ENCODE measurements around the gene SGK1. TPM values are rescaled to one million over a fixed set of nuclear protein-coding genes. Genes with fewer than 3 reads are reported as not detected.

The SGK1 gene
- total RNA-seq, 2 donors from 2014 or later = 9.7 to 13.0 TPM

GRCh38 chr6:134356405-134356804, 38.5 kb upstream of the SGK1 start:
- H3K4me1 Mint-ChIP-seq = peaks cover 18% of the 10 kb centered on the region

GRCh38 chr6:134352786-134353480, 35.0 kb upstream of the SGK1 start:
- Mint-ChIP-seq H3K27me3 (ENCODE audit: insufficient read depth) (peaks cover 24% of the 10 kb centered on the region), H3K9me3 (peaks cover 23% of the 10 kb centered on the region), H3K4me1 (peaks cover 5% of the 10 kb centered on the region), H3K27ac (no peak overlapping the region), H3K36me3 (ENCODE audit: low read depth) (no peaks in the 10 kb centered on the region), H3K4me3 (no peak overlapping the region)
- Histone ChIP-seq H3K36me3 (ENCODE audit: control insufficient read depth, insufficient read depth, low read length) (no peaks in the 10 kb centered on the region), H3K4me1 (ENCODE audit: control insufficient read depth, insufficient read depth, low read length) (no peaks in the 10 kb centered on the region), H3K27ac (ENCODE audit: low read depth, low read length) (no peak overlapping the region), H3K27me3 (ENCODE audit: control insufficient read depth, insufficient read depth, low read length, poor library complexity, severe bottlenecking) (peaks cover 33% of the 10 kb centered on the region), H3K4me3 (ENCODE audit: low read length) (no peak overlapping the region), H3K9me3 (ENCODE audit: control insufficient read depth, low read length) (peaks cover 14% of the 10 kb centered on the region), H3K9ac (ENCODE audit: extremely low read depth, low read length, poor library complexity, severe bottlenecking) (no peak overlapping the region)
- 76 to 83% methylated on average over 1 to 4 of the region's 4 CpGs for WGBS, 2 experiments (ENCODE audit: insufficient coverage in 1 of 2, insufficient read length in 1 of 2)
- TF ChIP-seq CTCF (conservative IDR thresholded peaks at IDR 0.05) = no peak
- DNase-seq = no peak

More at GRCh38 chr6:134356405-134356804, 38.5 kb upstream of the SGK1 start:
- peaks cover 14% of the 10 kb centered on the region for H3K9me3 ChIP-seq (ENCODE audit: control insufficient read depth, low read length)
- no peak overlapping the region for H3K27ac ChIP-seq (ENCODE audit: low read depth, low read length)
- no peak overlapping the region for H3K9ac ChIP-seq (ENCODE audit: extremely low read depth, low read length, poor library complexity, severe bottlenecking)
- peaks cover 25% of the 10 kb centered on the region for H3K27me3 ChIP-seq (ENCODE audit: control insufficient read depth, insufficient read depth, low read length, poor library complexity, severe bottlenecking)
- Mint-ChIP-seq H3K4me3 (no peak overlapping the region), H3K9me3 (peaks cover 23% of the 10 kb centered on the region), H3K36me3 (ENCODE audit: low read depth) (no peaks in the 10 kb centered on the region), H3K27ac (no peak overlapping the region), H3K27me3 (ENCODE audit: insufficient read depth) (peaks cover 15% of the 10 kb centered on the region)
- H3K4me1 ChIP-seq (ENCODE audit: control insufficient read depth, insufficient read depth, low read length) = no peaks in the 10 kb centered on the region
- 93% methylated on average over 3 of the region's 3 CpGs; no CpG with 5 or more reads in 1 of the 2 experiments for WGBS, 2 experiments (ENCODE audit: insufficient coverage in 1 of 2, insufficient read length in 1 of 2)
- no peaks in the 10 kb centered on the region for H3K36me3 ChIP-seq (ENCODE audit: control insufficient read depth, insufficient read depth, low read length)
- H3K4me3 ChIP-seq (ENCODE audit: low read length) = no peak overlapping the region
- TF ChIP-seq CTCF (conservative IDR thresholded peaks at IDR 0.05) = no peak
- DNase-seq = no peak

- Mint-ChIP-seq H3K27ac (no peak overlapping the region), H3K36me3 (ENCODE audit: low read depth) (no peaks in the 10 kb centered on the region), H3K27me3 (ENCODE audit: insufficient read depth) (peaks cover 34% of the 10 kb centered on the region), H3K9me3 (peaks cover 20% of the 10 kb centered on the region), H3K4me3 (no peak overlapping the region), H3K4me1 (peaks cover 5% of the 10 kb centered on the region)
- DNase-seq = peak; percentile 73
- WGBS, 2 experiments (ENCODE audit: insufficient coverage in 1 of 2, insufficient read length in 1 of 2) = 76 to 91% methylated on average over 6 to 7 of the region's 7 CpGs
- Histone ChIP-seq H3K9ac (ENCODE audit: extremely low read depth, low read length, poor library complexity, severe bottlenecking) (no peak overlapping the region), H3K4me1 (ENCODE audit: control insufficient read depth, insufficient read depth, low read length) (no peaks in the 10 kb centered on the region), H3K4me3 (ENCODE audit: low read length) (no peak overlapping the region), H3K27me3 (ENCODE audit: control insufficient read depth, insufficient read depth, low read length, poor library complexity, severe bottlenecking) (peaks cover 44% of the 10 kb centered on the region), H3K9me3 (ENCODE audit: control insufficient read depth, low read length) (peaks cover 14% of the 10 kb centered on the region), H3K27ac (ENCODE audit: low read depth, low read length) (no peak overlapping the region), H3K36me3 (ENCODE audit: control insufficient read depth, insufficient read depth, low read length) (no peaks in the 10 kb centered on the region)
- no peak for TF ChIP-seq CTCF (conservative IDR thresholded peaks at IDR 0.05)
These were observed 33.9 kb upstream of the SGK1 start for GRCh38 chr6:134351615-134352474.

Data from endodermal cell (in vitro differentiated cells).